ENCODE data around the gene PIK3CG. TPM values are rescaled to one million over a fixed set of nuclear protein-coding genes. Genes with fewer than 3 reads are reported as not detected.

PIK3CG gene
- total and polyA plus RNA-seq, 2 donors (not counting 1 experiment from before 2014, with no cell fraction given): 0.09 TPM; not detected in 1

DNA sequence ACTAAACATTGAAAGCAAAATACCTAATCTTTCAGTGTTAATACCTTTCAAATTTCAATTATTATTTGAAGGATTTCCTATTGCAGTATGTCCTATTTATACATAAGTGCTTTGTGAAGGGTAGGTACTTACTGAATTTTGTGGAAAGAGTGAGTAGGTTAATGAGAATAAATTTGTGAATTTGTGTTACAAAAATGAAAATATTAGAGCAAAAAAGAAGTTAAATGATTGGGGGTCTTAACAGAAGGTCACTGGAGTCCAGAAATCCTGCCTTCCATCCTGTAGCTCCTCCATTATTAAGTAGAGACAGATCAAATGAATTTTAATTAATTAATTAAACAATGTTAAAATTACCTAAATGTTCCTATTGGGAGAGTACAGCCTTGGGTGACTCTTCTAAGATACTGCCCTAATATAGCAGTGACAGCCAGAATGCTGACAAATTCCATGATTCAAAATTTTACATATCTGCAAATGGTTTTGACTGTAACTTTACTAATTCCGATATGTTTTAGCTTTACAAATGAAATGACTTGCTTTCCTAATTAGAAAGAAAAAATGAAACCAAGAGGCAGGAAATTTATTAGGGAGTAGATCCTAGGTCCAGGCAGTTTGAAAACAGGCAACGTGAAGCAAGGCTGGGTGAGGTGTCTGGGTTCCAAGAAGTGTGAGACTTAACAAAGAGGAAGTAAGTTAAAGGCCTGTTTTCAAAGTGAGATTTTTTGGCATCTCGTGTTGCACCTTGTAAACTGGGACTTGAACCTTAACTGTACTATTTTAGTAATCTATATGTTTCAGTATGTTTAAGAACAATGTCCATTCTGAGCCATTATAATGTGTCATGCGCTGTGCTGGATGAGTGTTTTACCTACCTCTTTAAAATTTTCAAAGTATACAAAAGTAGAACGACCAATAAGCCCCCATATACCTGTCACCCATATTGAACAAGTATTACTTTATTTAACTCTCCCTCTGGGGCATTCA, 1.5 kb downstream of the PIK3CG start:
- no peaks in the 10 kb centered on the region for H3K9me3 ChIP-seq (ENCODE audit: control insufficient read depth, insufficient read depth, low read depth, low read length)
- H3K27ac ChIP-seq (ENCODE audit: insufficient read depth, low read length): no peak overlapping the region
- no peak overlapping the region for H3K9ac ChIP-seq (ENCODE audit: insufficient read depth, low read length)
- no peaks in the 10 kb centered on the region for H3K27me3 ChIP-seq (ENCODE audit: control insufficient read depth, insufficient read depth, low read length)
- no peaks in the 10 kb centered on the region for H3K4me1 ChIP-seq (ENCODE audit: control insufficient read depth, extremely low read depth, insufficient read depth, low read length)
- TF ChIP-seq EZH2 (IDR thresholded peaks at IDR 0.05; ENCODE audit: low read length, missing control alignments) (no peak), CTCF (conservative IDR thresholded peaks at IDR 0.05 in 1 of 2, IDR thresholded peaks at IDR 0.05 in 1 of 2; ENCODE audit: low read depth in 1 of 2, low read length in 2 of 2) (no peak)
- H3K4me2 ChIP-seq (ENCODE audit: extremely low read depth, insufficient read depth, low read length): no peak overlapping the region
- no peak for DNase-seq (ENCODE audit: low read depth in 2 of 2)
- H2AFZ ChIP-seq (ENCODE audit: low read length): no peak overlapping the region
- no peaks in the 10 kb centered on the region for H4K20me1 ChIP-seq (ENCODE audit: control insufficient read depth, extremely low read depth, insufficient read depth, low read length)
- H3K79me2 ChIP-seq (ENCODE audit: control insufficient read depth, insufficient read depth, low read length): no peaks in the 10 kb centered on the region
- H3K36me3 ChIP-seq (ENCODE audit: control insufficient read depth, insufficient read depth, low read length): no peaks in the 10 kb centered on the region
- H3K4me3 ChIP-seq (replicated peaks in 1 of 4; ENCODE audit: control extremely low read depth in 1 of 4, insufficient read depth in 1 of 4, low read depth in 3 of 4, low read length in 4 of 4): no peak overlapping the region

GRCh38 chr7:106867641-106868351, 2.7 kb downstream of the PIK3CG start:
- H3K4me3 ChIP-seq (replicated peaks in 1 of 4; ENCODE audit: control extremely low read depth in 1 of 4, insufficient read depth in 1 of 4, low read depth in 3 of 4, low read length in 4 of 4): no peak overlapping the region
- H3K27me3 ChIP-seq (ENCODE audit: control insufficient read depth, insufficient read depth, low read length): no peaks in the 10 kb centered on the region
- TF ChIP-seq CTCF (conservative IDR thresholded peaks at IDR 0.05 in 1 of 2, IDR thresholded peaks at IDR 0.05 in 1 of 2; ENCODE audit: low read depth in 1 of 2, low read length in 2 of 2) (no peak), EZH2 (IDR thresholded peaks at IDR 0.05; ENCODE audit: low read length, missing control alignments) (no peak)
- H3K79me2 ChIP-seq (ENCODE audit: control insufficient read depth, insufficient read depth, low read length): no peaks in the 10 kb centered on the region
- no peak overlapping the region for H3K27ac ChIP-seq (ENCODE audit: insufficient read depth, low read length)
- no peaks in the 10 kb centered on the region for H3K9me3 ChIP-seq (ENCODE audit: control insufficient read depth, insufficient read depth, low read depth, low read length)
- DNase-seq (ENCODE audit: low read depth in 2 of 2): no peak
- no peaks in the 10 kb centered on the region for H3K4me1 ChIP-seq (ENCODE audit: control insufficient read depth, extremely low read depth, insufficient read depth, low read length)
- no peak overlapping the region for H2AFZ ChIP-seq (ENCODE audit: low read length)
- no peaks in the 10 kb centered on the region for H3K36me3 ChIP-seq (ENCODE audit: control insufficient read depth, insufficient read depth, low read length)
- no peak overlapping the region for H3K4me2 ChIP-seq (ENCODE audit: extremely low read depth, insufficient read depth, low read length)
- no peak overlapping the region for H3K9ac ChIP-seq (ENCODE audit: insufficient read depth, low read length)
- no peaks in the 10 kb centered on the region for H4K20me1 ChIP-seq (ENCODE audit: control insufficient read depth, extremely low read depth, insufficient read depth, low read length)

GRCh38 chr7:106868364-106868763, 3.3 kb downstream of the PIK3CG start:
- no peak overlapping the region for H3K27ac ChIP-seq (ENCODE audit: insufficient read depth, low read length)
- DNase-seq (ENCODE audit: low read depth in 2 of 2): no peak
- no peaks in the 10 kb centered on the region for H3K79me2 ChIP-seq (ENCODE audit: control insufficient read depth, insufficient read depth, low read length)
- H2AFZ ChIP-seq (ENCODE audit: low read length): no peak overlapping the region
- H3K4me2 ChIP-seq (ENCODE audit: extremely low read depth, insufficient read depth, low read length): no peak overlapping the region
- no peak overlapping the region for H3K9ac ChIP-seq (ENCODE audit: insufficient read depth, low read length)
- no peak overlapping the region for H3K4me3 ChIP-seq (replicated peaks in 1 of 4; ENCODE audit: control extremely low read depth in 1 of 4, insufficient read depth in 1 of 4, low read depth in 3 of 4, low read length in 4 of 4)
- no peaks in the 10 kb centered on the region for H3K27me3 ChIP-seq (ENCODE audit: control insufficient read depth, insufficient read depth, low read length)
- no peaks in the 10 kb centered on the region for H4K20me1 ChIP-seq (ENCODE audit: control insufficient read depth, extremely low read depth, insufficient read depth, low read length)
- TF ChIP-seq EZH2 (IDR thresholded peaks at IDR 0.05; ENCODE audit: low read length, missing control alignments) (no peak), CTCF (conservative IDR thresholded peaks at IDR 0.05 in 1 of 2, IDR thresholded peaks at IDR 0.05 in 1 of 2; ENCODE audit: low read depth in 1 of 2, low read length in 2 of 2) (no peak)
- no peaks in the 10 kb centered on the region for H3K36me3 ChIP-seq (ENCODE audit: control insufficient read depth, insufficient read depth, low read length)
- H3K9me3 ChIP-seq (ENCODE audit: control insufficient read depth, insufficient read depth, low read depth, low read length): no peaks in the 10 kb centered on the region
- H3K4me1 ChIP-seq (ENCODE audit: control insufficient read depth, extremely low read depth, insufficient read depth, low read length): no peaks in the 10 kb centered on the region

Measured in fibroblast of lung (primary cell).